ENCODE results near the gene CLHC1.

The CLHC1 gene

GRCh38 chr2:55236992-55237543 is 5.0 kb upstream of the CLHC1 start:
- TF ChIP-seq CTCF (IDR thresholded peaks at IDR 0.05), result no peak
- H3K4me3 ChIP-seq (ENCODE audit: low read depth, low read length), result no peak overlapping the region
- H3K9me3 ChIP-seq (ENCODE audit: control insufficient read depth, low read length), result no peaks in the 10 kb centered on the region
- peaks cover 5% of the 10 kb centered on the region for H3K79me2 ChIP-seq
- H3K36me3 ChIP-seq (ENCODE audit: control insufficient read depth, insufficient read depth, low read length), result peaks cover 2% of the 10 kb centered on the region
- H3K27ac ChIP-seq, result no peak overlapping the region
- no peaks in the 10 kb centered on the region for H3K27me3 ChIP-seq (ENCODE audit: control insufficient read depth, insufficient read depth, low read length)
- H3K9ac ChIP-seq, result no peak overlapping the region
- H2AFZ ChIP-seq, result no peak overlapping the region
- H3K4me1 ChIP-seq, result peaks cover 6% of the 10 kb centered on the region
- no peak overlapping the region for H3K4me2 ChIP-seq (ENCODE audit: low read length)

GRCh38 chr2:55235724-55236538 is 3.8 kb upstream of the CLHC1 start:
- peaks cover 2% of the 10 kb centered on the region for H3K36me3 ChIP-seq (ENCODE audit: control insufficient read depth, insufficient read depth, low read length)
- TF ChIP-seq CTCF (IDR thresholded peaks at IDR 0.05), result no peak

DNA sequence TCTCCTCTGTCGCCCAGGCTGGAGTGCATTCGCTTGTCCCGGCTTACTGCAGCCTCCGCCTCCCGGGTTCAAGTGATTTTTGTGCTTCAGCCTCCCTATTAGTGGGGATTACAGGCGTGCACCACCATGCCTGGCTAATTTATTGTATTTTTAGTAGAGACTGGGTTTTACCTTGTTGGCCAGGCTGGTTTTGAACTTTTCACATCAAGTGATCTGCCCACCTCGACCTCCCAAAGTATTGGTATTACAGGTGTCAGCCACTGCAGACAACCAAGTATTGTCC is 1.5 kb upstream of the CLHC1 start:
- Histone ChIP-seq H3K9me3 (ENCODE audit: control insufficient read depth, low read length) (no peaks in the 10 kb centered on the region), H3K9ac (no peak overlapping the region), H2AFZ (no peak overlapping the region), H3K27ac (peak overlapping the region; percentile 98), H3K4me3 (ENCODE audit: low read depth, low read length) (peak overlapping the region; percentile 89), H3K4me2 (ENCODE audit: low read length) (peak overlapping the region; percentile 95), H3K4me1 (peaks cover 8% of the 10 kb centered on the region), H3K27me3 (ENCODE audit: control insufficient read depth, insufficient read depth, low read length) (no peaks in the 10 kb centered on the region), H3K36me3 (ENCODE audit: control insufficient read depth, insufficient read depth, low read length) (peaks cover 2% of the 10 kb centered on the region), H3K79me2 (peaks cover 11% of the 10 kb centered on the region)
- no peak for TF ChIP-seq CTCF (IDR thresholded peaks at IDR 0.05)

More at GRCh38 chr2:55235724-55236538, 3.8 kb upstream of the CLHC1 start:
- Histone ChIP-seq H3K79me2 (peaks cover 9% of the 10 kb centered on the region), H3K9me3 (ENCODE audit: control insufficient read depth, low read length) (no peaks in the 10 kb centered on the region), H3K4me2 (ENCODE audit: low read length) (no peak overlapping the region), H2AFZ (no peak overlapping the region), H3K4me1 (peaks cover 8% of the 10 kb centered on the region), H3K27ac (no peak overlapping the region), H3K9ac (no peak overlapping the region), H3K27me3 (ENCODE audit: control insufficient read depth, insufficient read depth, low read length) (no peaks in the 10 kb centered on the region), H3K4me3 (ENCODE audit: low read depth, low read length) (no peak overlapping the region)

DNA sequence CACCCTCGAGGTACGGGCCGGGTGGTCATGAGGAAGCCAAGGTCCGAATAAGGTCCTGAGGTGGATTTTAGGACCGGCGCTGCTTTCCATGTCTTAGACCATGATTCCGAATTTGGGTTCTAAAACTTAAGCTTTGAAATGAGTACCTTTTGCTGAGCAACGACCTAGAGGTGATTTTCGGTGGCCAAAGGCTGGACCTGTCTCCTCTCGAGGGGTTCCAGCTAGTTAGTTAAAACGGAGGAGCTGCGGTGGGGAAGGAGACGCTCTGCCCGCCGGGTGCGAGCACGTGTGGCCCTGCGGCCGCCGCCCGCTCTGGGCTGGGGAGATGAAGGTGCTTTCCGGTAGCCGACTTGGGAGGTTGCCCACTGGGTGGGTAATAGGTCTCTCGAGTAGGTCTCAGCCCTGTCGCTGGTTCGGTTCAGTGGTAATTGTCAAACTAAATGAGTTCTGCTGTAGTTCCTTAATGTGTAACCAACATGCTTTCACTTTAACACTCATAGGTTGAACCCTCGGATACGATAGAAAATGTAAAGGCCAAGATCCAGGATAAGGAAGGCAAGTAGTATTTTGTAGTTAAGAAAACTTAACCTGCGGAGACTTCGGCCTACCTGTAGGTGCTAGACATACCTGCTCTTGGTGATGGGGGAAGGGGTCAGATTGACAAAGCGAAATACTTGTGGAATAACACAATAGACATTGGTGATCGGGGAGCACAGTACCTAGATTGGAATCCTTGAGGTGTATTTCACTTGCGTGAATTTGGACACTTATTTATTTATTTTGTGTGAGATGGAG is 967 bp upstream of the CLHC1 start:
- Histone ChIP-seq H2AFZ (peak overlapping the region; percentile 96), H3K4me1 (peaks cover 8% of the 10 kb centered on the region), H3K27me3 (ENCODE audit: control insufficient read depth, insufficient read depth, low read length) (no peaks in the 10 kb centered on the region), H3K36me3 (ENCODE audit: control insufficient read depth, insufficient read depth, low read length) (peaks cover 2% of the 10 kb centered on the region), H3K79me2 (peaks cover 11% of the 10 kb centered on the region), H3K4me2 (ENCODE audit: low read length) (peak overlapping the region; percentile 95), H3K4me3 (ENCODE audit: low read depth, low read length) (peak overlapping the region; percentile 89), H3K27ac (peak overlapping the region; percentile 98), H3K9ac (peak overlapping the region; percentile 51), H3K9me3 (ENCODE audit: control insufficient read depth, low read length) (no peaks in the 10 kb centered on the region)
- no peak for TF ChIP-seq CTCF (IDR thresholded peaks at IDR 0.05)

Data from parathyroid adenoma (tissue), 2 donors.